ENCODE results near the gene FSHR. TPM values are rescaled to one million over a fixed set of nuclear protein-coding genes. Genes with fewer than 3 reads are reported as not detected.
A peak's percentile ranks its signal among the peaks of the same experiment; 100 is the strongest.

Gene FSHR
- polyA plus RNA-seq, 1 donor, result not detected

DNA sequence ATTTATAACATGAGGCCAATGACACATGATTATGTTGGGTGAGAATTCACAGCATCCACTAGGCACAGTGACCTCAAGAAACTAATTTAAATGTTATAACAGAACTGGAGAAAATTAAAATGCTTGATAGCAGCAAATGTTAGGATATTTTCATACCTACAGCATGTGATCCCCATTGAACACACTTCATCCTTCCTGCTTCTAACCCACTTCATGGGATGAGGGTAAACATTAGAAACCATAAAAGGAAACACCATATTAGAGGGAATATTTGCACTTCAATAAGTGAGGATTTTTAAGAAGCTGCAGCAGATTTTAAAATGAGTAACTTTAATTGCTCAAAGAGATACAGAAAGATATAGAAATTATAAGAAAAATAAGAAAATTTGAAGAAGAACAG, 117.1 kb downstream of the FSHR start:
- no peak for DNase-seq
- H3K27ac ChIP-seq (ENCODE audit: low read length), result no peak overlapping the region
- no peaks in the 10 kb centered on the region for H3K36me3 ChIP-seq (ENCODE audit: control insufficient read depth, insufficient read depth, low read length)
- peaks cover 4% of the 10 kb centered on the region for H3K27me3 ChIP-seq (ENCODE audit: control insufficient read depth, insufficient read depth, low read length)
- H3K4me3 ChIP-seq (ENCODE audit: low read length), result no peak overlapping the region
- H3K9me3 ChIP-seq (ENCODE audit: control insufficient read depth, low read depth, low read length), result no peaks in the 10 kb centered on the region
- no peaks in the 10 kb centered on the region for H3K4me1 ChIP-seq (ENCODE audit: control insufficient read depth, insufficient read depth, low read length)

DNA sequence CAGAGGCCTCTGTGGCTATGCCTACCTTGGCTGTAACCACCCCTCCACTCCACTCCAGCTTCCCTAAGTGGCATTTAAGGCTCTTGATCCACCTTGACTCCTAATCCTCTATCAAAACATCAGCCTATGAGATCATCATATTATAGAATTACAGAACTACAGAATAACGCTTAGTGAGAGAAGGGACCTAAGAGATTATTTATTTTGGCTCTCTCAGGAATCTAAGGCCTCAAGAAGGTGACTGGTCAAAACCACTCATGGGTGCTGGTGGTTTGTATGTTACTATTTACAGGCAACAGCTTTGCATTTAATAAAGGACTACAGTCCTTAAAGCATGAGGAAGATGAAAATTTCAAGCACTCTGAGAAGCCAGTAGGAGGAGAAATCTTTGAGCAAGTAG, 118.8 kb downstream of the FSHR start:
- H3K36me3 ChIP-seq (ENCODE audit: control insufficient read depth, insufficient read depth, low read length), result no peaks in the 10 kb centered on the region
- DNase-seq, result no peak
- no peak overlapping the region for H3K4me3 ChIP-seq (ENCODE audit: low read length)
- no CpG with 5 or more reads among the region's 1 CpG for WGBS (ENCODE audit: insufficient coverage, low lambda C conversion rate)
- H3K27ac ChIP-seq (ENCODE audit: low read length), result no peak overlapping the region
- no peaks in the 10 kb centered on the region for H3K4me1 ChIP-seq (ENCODE audit: control insufficient read depth, insufficient read depth, low read length)
- peaks cover 4% of the 10 kb centered on the region for H3K27me3 ChIP-seq (ENCODE audit: control insufficient read depth, insufficient read depth, low read length)
- no peaks in the 10 kb centered on the region for H3K9me3 ChIP-seq (ENCODE audit: control insufficient read depth, low read depth, low read length)

DNA sequence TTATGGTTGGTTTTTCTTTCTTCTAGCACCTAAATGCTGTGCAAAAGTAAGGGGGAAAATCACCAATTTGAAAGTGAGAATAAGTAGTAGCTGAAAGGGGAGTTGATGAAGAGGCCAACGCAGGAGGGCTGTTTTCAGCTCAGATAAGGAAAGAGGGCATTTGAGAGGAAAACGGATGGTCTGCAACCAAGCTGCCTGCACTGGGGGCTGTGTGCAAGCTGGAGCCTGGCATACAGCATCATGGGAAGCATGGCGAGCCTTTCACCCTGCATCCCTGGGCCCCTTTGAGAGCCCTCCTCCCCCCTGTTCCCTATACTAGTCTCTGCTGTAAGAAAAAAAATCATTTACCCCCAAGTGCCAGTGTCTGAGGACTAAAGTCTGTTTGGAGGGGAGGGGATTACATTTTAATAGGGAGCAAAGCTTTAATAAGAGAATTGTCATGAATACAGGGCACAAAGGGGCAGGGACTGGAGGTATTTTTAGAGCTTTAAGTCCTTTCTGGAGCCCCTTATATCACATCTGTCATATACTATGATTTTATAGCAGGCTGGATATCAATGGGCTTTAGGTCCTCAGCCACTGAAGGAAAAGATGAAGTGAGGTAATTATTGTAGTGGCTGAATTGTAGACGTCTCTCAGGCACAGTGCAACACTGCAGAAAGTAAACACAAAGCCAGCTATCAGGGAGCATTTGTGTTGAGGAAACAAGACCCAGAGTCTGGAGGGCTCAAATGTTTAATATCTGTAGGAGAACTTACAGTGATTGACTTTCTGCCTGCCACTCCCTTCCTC, 120.7 kb downstream of the FSHR start:
- Histone ChIP-seq H3K9me3 (ENCODE audit: control insufficient read depth, low read depth, low read length) (no peaks in the 10 kb centered on the region), H3K4me3 (ENCODE audit: low read length) (no peak overlapping the region), H3K27me3 (ENCODE audit: control insufficient read depth, insufficient read depth, low read length) (peaks cover 4% of the 10 kb centered on the region), H3K27ac (ENCODE audit: low read length) (no peak overlapping the region), H3K36me3 (ENCODE audit: control insufficient read depth, insufficient read depth, low read length) (no peaks in the 10 kb centered on the region), H3K4me1 (ENCODE audit: control insufficient read depth, insufficient read depth, low read length) (no peaks in the 10 kb centered on the region)
- DNase-seq, result no peak
- WGBS (ENCODE audit: insufficient coverage, low lambda C conversion rate), result no CpG with 5 or more reads among the region's 4 CpGs

DNA sequence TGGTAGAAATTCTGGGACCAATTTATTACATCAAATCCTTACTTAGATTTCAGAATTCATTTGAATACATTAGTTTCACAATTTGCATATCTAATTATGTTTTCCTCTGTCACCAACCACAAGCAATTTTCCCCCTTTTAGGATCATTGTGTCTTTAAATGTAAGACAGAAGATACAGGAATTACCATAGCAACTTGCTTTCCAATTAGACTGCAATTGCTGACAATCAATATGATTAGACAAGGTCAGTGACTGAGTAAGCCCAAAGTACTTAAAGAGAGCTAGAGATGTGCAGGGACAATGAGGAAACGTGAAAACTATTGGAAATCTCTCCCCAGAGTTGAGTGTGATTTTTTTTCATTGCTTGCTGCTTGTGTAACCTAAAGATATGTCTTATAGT, 121.4 kb downstream of the FSHR start:
- H3K27ac ChIP-seq (ENCODE audit: low read length), result no peak overlapping the region
- no peaks in the 10 kb centered on the region for H3K36me3 ChIP-seq (ENCODE audit: control insufficient read depth, insufficient read depth, low read length)
- H3K9me3 ChIP-seq (ENCODE audit: control insufficient read depth, low read depth, low read length), result no peaks in the 10 kb centered on the region

DNA sequence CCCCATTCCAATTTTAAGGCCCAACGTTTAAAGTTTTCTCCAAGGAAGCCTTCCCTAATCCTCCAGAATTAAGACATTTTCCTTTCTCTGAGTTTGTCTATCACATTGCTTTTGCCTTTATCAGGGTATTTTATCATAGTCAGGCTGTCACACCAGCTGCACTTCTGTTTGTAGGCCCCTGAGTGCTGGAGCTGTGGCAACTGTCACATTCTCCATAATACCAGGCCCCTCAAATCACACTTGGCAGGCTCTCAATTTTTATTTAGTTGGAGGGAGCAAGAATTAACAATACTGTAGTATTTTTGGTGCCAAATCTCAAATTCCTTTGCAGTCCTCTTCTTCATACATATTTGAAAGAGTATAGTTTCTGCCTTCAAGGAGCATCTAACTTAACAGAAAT, 122.2 kb downstream of the FSHR start:
- Histone ChIP-seq H3K36me3 (ENCODE audit: control insufficient read depth, insufficient read depth, low read length) (no peaks in the 10 kb centered on the region), H3K4me3 (ENCODE audit: low read length) (no peak overlapping the region), H3K9me3 (ENCODE audit: control insufficient read depth, low read depth, low read length) (no peaks in the 10 kb centered on the region), H3K4me1 (ENCODE audit: control insufficient read depth, insufficient read depth, low read length) (no peaks in the 10 kb centered on the region), H3K27ac (ENCODE audit: low read length) (no peak overlapping the region), H3K27me3 (ENCODE audit: control insufficient read depth, insufficient read depth, low read length) (peaks cover 4% of the 10 kb centered on the region)
- WGBS (ENCODE audit: insufficient coverage, low lambda C conversion rate), result no CpG with 5 or more reads among the region's 1 CpG
- no peak for DNase-seq

More for the DNA sequence above, 121.4 kb downstream of the FSHR start:
- Histone ChIP-seq H3K27me3 (ENCODE audit: control insufficient read depth, insufficient read depth, low read length) (peaks cover 4% of the 10 kb centered on the region), H3K4me3 (ENCODE audit: low read length) (no peak overlapping the region), H3K4me1 (ENCODE audit: control insufficient read depth, insufficient read depth, low read length) (no peaks in the 10 kb centered on the region)
- WGBS (ENCODE audit: insufficient coverage, low lambda C conversion rate), result 40% methylated on average over 1 of the region's 1 CpG
- DNase-seq, result no peak

DNA sequence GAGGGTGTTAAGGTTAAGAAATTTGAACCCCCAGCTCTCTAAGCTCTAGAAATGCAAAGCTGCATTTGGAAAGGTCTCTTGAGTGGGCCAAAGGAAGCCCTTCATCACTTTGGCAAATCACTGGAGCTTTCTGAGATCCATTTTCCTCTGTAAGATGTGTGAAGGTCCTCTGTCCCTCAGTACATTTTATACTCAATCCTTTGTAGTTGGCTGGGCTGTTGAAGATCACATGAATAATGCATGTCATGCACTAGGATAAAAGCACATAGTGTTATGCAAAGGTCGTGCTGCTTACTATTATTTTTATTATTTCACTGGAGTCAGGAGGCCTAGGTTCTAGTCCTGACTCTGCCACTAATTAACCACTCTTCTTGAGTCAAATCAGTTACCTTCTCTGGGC, 124.9 kb downstream of the FSHR start:
- Histone ChIP-seq H3K27me3 (ENCODE audit: control insufficient read depth, insufficient read depth, low read length) (peaks cover 4% of the 10 kb centered on the region), H3K4me3 (ENCODE audit: low read length) (no peak overlapping the region), H3K4me1 (ENCODE audit: control insufficient read depth, insufficient read depth, low read length) (no peaks in the 10 kb centered on the region), H3K36me3 (ENCODE audit: control insufficient read depth, insufficient read depth, low read length) (no peaks in the 10 kb centered on the region), H3K9me3 (ENCODE audit: control insufficient read depth, low read depth, low read length) (no peaks in the 10 kb centered on the region), H3K27ac (ENCODE audit: low read length) (no peak overlapping the region)
- no CpG with 5 or more reads among the region's 1 CpG for WGBS (ENCODE audit: insufficient coverage, low lambda C conversion rate)
- no peak for DNase-seq

DNA sequence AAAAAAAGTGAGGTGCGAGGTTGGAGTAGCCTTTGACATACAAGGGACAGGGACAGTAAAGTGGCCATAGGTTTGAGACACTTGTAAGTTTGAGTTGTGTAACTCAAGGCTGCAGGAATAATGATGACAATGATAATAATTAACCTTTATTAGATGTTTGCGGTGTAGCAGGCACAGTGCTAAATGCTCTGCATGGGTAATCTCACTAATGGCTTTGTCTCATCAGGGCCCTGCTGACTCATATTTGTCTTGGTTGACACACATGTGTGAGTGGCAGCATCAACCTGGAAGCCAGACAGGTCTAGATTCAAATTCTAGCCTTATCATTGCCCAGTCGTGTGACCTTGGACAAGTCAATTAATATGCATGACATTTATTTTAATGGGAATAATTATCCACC, 126.2 kb downstream of the FSHR start:
- no peaks in the 10 kb centered on the region for H3K9me3 ChIP-seq (ENCODE audit: control insufficient read depth, low read depth, low read length)
- no peak overlapping the region for H3K27ac ChIP-seq (ENCODE audit: low read length)
- WGBS (ENCODE audit: insufficient coverage, low lambda C conversion rate), result no CpG with 5 or more reads among the region's 3 CpGs
- peak in 1 of 2 donors; percentile 27 for DNase-seq
- no peaks in the 10 kb centered on the region for H3K27me3 ChIP-seq (ENCODE audit: control insufficient read depth, insufficient read depth, low read length)
- H3K4me1 ChIP-seq (ENCODE audit: control insufficient read depth, insufficient read depth, low read length), result no peaks in the 10 kb centered on the region
- H3K36me3 ChIP-seq (ENCODE audit: control insufficient read depth, insufficient read depth, low read length), result no peaks in the 10 kb centered on the region
- H3K4me3 ChIP-seq (ENCODE audit: low read length), result no peak overlapping the region

DNA sequence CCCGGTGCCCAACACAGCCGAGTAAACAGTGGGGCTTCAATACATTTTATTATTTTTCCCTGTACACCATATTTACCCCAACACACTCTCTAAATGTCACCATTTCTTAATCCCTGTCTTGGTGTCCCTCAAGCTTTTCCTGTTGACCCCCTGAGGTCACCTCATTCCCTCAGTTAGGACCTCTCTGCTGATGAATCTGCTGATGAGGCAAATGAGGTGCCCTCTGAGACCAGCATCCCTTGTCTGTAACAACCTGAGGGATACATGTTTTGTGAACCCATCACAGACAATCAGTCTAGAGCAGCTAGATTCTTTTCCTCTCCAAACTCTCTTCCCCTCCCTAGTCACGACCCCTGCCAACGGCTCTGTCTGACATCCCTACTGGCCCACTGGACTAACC, 127.6 kb downstream of the FSHR start:
- no CpG with 5 or more reads among the region's 4 CpGs for WGBS (ENCODE audit: insufficient coverage, low lambda C conversion rate)
- no peak overlapping the region for H3K27ac ChIP-seq (ENCODE audit: low read length)

DNA sequence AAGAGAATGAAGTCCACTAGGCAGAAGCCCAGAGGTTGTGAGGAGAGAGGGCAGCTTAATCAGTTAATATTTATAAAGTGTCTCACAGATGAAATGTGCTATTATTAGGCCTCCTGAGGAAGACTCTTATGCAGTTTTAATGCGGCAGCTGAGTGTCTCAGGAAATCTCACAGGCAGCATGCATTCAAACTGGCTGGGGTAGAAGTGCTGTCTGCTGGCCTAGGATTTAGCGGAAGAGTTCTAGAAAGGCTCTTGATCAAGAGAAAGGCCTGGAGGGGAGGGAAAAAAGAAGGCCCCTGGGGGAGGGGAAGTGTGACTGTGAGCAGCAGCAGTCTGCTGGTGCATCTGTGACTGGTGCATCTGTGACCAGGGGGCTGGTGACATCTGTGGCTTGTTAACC, 133.0 kb downstream of the FSHR start:
- DNase-seq, result no peak
- Histone ChIP-seq H3K27me3 (ENCODE audit: control insufficient read depth, insufficient read depth, low read length) (no peaks in the 10 kb centered on the region), H3K27ac (ENCODE audit: low read length) (no peak overlapping the region), H3K4me1 (ENCODE audit: control insufficient read depth, insufficient read depth, low read length) (no peaks in the 10 kb centered on the region), H3K9me3 (ENCODE audit: control insufficient read depth, low read depth, low read length) (no peaks in the 10 kb centered on the region), H3K36me3 (ENCODE audit: control insufficient read depth, insufficient read depth, low read length) (no peaks in the 10 kb centered on the region), H3K4me3 (ENCODE audit: low read length) (no peak overlapping the region)
- 100% methylated on average over 1 of the region's 2 CpGs for WGBS (ENCODE audit: insufficient coverage, low lambda C conversion rate)

More for the DNA sequence above, 127.6 kb downstream of the FSHR start:
- Histone ChIP-seq H3K36me3 (ENCODE audit: control insufficient read depth, insufficient read depth, low read length) (no peaks in the 10 kb centered on the region), H3K4me1 (ENCODE audit: control insufficient read depth, insufficient read depth, low read length) (no peaks in the 10 kb centered on the region), H3K27me3 (ENCODE audit: control insufficient read depth, insufficient read depth, low read length) (no peaks in the 10 kb centered on the region), H3K9me3 (ENCODE audit: control insufficient read depth, low read depth, low read length) (no peaks in the 10 kb centered on the region), H3K4me3 (ENCODE audit: low read length) (no peak overlapping the region)
- DNase-seq, result no peak

DNA sequence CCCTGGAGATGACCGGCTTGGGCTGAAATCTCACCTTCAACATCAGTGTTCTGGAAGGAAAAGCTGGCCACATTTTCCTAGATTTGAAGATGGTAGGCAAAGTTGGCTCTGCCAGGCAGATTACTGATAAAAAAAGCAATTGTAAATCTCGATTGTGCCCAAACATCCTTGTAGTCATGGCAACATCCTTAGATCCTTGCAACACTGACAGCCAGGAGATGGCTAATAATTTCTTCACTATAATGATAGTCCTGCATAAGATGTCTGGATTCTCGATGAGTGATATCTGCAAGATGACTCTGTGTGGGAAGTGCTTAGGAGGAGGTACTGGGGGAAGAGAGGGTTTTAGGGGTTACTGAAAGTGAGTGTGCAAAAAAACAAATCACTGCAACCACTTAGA, 149.1 kb downstream of the FSHR start:
- Histone ChIP-seq H3K27ac (ENCODE audit: low read length) (no peak overlapping the region), H3K36me3 (ENCODE audit: control insufficient read depth, insufficient read depth, low read length) (no peaks in the 10 kb centered on the region), H3K27me3 (ENCODE audit: control insufficient read depth, insufficient read depth, low read length) (no peaks in the 10 kb centered on the region), H3K4me3 (ENCODE audit: low read length) (no peak overlapping the region), H3K9me3 (ENCODE audit: control insufficient read depth, low read depth, low read length) (no peaks in the 10 kb centered on the region), H3K4me1 (ENCODE audit: control insufficient read depth, insufficient read depth, low read length) (no peaks in the 10 kb centered on the region)
- WGBS (ENCODE audit: insufficient coverage, low lambda C conversion rate), result no CpG with 5 or more reads among the region's 3 CpGs
- no peak for DNase-seq

DNA sequence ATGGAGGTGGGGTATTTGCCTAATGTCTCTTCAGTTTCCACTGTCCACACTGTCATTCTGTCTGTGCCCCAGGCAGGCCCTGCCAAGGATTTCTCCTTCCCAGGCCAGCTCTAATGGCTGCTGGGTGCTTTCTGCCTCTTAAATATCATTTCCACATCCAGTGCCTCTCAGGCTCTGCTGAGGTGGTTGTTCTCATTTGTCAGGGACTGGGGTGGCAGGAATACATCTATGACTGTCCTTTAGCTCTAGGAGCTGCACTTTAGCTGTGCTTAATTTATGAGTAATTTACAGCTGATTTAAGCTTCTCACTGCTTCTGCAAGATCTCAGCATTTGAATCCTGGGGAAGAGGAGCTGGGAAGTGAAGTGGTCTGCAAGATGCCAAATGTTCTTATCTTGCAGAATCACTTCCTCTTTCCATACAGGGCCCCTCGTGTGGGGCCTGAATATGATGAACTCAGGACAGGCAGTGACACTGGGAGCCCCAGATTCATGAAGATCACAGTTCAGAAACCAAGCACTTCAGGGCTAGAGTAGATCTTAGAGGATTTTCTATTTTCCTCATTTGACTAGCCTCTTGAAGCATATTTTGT, 150.2 kb downstream of the FSHR start:
- no CpG with 5 or more reads among the region's 1 CpG for WGBS (ENCODE audit: insufficient coverage, low lambda C conversion rate)
- no peak for DNase-seq

More for the DNA sequence above, 150.2 kb downstream of the FSHR start:
- no peaks in the 10 kb centered on the region for H3K36me3 ChIP-seq (ENCODE audit: control insufficient read depth, insufficient read depth, low read length)
- no peaks in the 10 kb centered on the region for H3K4me1 ChIP-seq (ENCODE audit: control insufficient read depth, insufficient read depth, low read length)
- no peak overlapping the region for H3K4me3 ChIP-seq (ENCODE audit: low read length)
- H3K27me3 ChIP-seq (ENCODE audit: control insufficient read depth, insufficient read depth, low read length), result no peaks in the 10 kb centered on the region
- no peaks in the 10 kb centered on the region for H3K9me3 ChIP-seq (ENCODE audit: control insufficient read depth, low read depth, low read length)
- H3K27ac ChIP-seq (ENCODE audit: low read length), result no peak overlapping the region
